SIG-M5 treated with dmso at 0.1 percent for 504 hours (cell line): ENCODE measurements around the gene HOXC6.

Experiments used
- DNase-seq: peaks from one replicate; lab custom pipeline; 2025; ENCODE audit not compliant: unreplicated experiment; lab: John Stamatoyannopoulos, UW

Gene HOXC6

DNA sequence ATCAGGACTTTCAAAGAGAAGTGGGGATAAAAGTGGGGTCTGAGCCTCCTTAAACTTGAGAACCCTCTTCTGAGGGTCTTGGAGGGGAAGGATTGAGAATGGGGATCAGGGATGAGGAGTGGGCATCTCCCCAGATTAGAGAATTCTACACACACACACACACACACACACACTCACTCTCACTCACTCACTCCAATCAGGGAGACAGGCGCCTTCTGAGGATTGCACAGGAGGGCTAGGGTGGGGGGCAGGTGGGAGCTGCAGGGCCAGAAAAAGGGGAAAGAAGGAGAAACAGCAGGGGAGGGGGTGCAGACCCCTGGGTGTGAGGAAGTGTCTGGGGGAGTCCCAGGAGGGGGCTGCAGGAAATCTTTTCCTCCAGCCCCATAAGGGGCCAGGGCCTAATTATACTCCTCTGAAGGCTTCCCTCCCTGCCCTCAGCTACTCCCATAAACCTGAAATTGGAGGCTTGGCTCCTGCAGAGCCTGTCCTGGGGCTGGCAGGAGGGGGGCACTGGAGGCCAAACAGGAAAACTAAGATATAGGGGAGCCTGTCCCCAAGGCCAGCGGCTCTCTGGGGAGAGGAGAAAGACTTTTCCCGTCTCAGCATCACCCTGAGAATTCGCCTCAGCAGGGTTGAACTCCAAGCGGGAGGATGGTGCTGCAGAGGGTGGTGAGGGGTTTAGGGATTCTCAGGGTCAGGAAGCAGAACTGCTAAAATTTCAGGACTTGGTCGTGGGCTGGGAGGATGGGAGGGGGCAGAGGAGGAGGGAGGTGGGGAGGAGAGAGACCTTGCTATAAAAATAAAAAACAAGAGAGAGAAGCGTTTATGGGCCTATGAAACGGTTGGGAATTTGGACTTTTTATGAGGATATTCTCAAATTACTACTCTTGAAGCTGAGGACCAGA is 26.7 kb upstream of the HOXC6 start:
- no peak for DNase-seq

- DNase-seq: no peak
These were observed 25.8 kb upstream of the HOXC6 start for GRCh38 chr12:54002278-54002914.

GRCh38 chr12:54002915-54003389 is 25.3 kb upstream of the HOXC6 start:
- DNase-seq: no peak

GRCh38 chr12:54003625-54004024 is 24.6 kb upstream of the HOXC6 start:
- no peak for DNase-seq

DNA sequence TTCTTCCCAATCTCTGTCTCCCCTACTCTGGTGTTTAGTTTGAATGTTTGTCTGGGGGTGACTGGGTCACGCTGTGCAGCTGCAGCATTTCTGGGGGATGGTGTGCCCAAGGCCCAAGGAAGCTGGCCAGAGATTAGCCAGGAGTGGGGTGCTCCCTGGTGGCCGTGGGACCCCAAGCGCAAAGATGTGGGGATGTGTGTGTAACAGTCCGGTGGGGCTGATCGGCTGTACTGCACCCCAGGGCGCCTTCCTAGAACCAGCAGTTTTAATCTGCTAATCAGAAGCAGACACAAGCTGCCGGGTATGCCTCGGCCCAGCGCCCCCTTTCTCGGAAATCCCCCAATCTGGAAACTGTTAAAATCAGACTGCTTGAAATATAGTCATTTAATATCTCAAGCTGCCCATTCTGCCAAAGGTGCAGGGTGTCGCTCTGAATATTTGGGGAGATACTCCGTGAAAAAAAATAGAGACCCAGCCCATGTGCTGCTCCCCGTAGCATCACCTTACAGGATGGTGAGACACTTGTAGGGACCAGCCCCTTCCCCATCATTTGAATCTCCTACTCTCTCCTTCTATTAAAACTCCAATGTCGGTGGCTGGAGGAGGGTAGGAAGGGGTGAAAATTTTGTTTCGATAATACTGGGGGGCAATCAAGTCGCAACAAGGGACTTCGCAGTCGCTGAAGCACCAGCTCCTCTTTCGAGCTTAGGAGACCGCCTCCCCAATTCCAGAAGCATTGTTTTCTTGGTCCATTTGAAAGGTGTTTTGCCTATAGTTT is 24.0 kb upstream of the HOXC6 start:
- no peak for DNase-seq

GRCh38 chr12:54004841-54005530 is 23.3 kb upstream of the HOXC6 start:
- DNase-seq: no peak

DNA sequence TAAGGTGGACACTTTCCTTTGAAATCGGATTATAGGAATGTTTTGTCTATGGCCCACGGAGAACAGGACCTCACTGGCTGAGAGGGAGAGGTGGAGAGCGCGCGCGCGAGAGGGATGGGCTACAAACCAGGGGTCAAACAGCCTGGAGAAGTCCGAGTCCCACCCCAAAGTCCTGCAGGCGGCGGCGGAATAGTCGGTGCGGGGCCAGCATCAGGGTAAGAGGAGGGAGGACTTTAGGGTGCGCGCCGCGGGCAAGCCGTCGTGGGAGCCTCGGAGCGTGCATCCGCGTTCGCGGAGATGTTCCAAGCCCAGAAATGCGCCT is 22.7 kb upstream of the HOXC6 start:
- DNase-seq: no peak

DNA sequence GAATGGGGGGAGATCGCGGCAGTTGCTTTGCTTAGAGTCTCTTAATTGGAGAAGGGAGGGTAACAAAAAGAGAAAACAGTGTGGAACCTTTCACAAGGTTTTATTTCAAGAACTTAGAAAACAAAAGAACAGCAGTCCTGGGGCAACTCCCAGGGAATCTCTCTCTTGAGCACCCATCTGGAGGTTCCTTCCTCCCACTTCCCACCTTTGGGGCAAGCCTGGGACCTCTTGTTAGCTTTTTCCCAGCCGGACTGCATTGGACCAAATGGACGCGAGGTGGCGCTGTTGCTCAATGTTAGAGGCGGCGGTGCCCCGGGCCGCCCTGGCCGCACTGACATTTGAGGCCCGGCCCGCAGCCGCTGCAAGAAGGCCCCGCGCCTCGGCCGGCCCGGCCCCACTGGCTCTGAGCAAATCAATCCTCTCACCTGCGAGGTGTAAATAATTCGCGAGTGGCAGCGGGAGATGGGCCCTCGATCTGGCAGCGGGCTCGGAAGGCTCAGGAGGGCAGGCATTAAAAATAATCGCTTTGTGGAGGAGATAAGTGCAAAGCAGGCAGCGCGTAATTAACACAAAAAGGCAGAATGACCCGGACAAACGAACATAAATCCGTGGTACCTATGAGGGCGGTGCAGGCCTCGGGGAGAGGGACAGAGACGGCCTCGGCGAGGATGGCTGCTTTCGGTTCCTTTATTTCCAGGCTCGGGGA is 22.2 kb upstream of the HOXC6 start:
- DNase-seq: peak; percentile 70

DNA sequence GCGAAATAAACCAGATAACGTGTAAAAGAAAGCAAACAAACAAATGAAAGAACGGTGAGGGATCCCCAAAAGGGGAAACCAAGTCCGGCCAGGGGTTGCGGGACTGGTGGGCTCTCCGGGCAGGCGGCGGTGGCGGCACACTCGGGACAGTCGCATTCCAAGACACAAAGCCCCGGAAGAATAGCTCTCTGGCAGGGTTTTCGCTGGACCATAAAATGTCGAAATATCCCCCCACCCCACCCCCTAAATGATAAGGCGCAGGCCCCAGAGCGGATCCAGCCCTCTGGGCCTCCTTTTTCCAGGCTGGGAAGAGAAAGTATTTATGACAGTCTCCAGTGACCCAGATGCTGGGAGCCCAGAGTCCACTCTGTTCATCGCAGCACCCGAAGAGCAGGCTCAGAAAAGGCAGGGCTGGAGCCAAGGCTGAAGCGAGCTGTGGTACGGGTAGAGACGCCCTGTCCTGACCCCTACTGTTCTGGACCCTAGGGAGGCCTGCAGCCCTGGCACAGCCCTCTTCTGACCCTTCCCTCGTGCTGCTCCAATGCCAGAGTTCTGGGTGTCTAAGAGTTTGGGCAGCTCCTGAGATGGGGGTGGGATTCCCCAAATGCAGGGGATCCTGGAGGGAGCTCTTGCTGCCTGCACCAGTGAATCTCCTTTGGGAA is 21.6 kb upstream of the HOXC6 start:
- DNase-seq: no peak

GRCh38 chr12:54007538-54008259 is 20.5 kb upstream of the HOXC6 start:
- DNase-seq: no peak

DNA sequence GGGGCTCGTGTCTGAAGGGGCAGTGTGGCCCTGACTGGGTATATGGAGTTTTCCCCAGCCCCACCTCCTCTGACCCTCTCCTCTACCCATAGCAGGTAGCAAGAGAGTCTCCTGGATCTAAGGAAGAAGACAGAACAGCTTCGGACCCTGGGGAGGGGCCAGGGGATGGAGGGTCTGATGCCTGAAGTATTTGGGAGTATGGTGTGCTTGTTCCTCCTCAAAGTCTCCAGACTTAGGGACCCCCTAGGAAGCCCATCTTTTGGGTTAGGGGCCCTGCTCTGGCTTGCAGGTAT is 20.0 kb upstream of the HOXC6 start:
- DNase-seq: no peak

- peak; percentile 31 for DNase-seq
These were observed 18.8 kb upstream of the HOXC6 start for GRCh38 chr12:54009171-54010052.

GRCh38 chr12:54010053-54010971 is 17.9 kb upstream of the HOXC6 start:
- DNase-seq: no peak

DNA sequence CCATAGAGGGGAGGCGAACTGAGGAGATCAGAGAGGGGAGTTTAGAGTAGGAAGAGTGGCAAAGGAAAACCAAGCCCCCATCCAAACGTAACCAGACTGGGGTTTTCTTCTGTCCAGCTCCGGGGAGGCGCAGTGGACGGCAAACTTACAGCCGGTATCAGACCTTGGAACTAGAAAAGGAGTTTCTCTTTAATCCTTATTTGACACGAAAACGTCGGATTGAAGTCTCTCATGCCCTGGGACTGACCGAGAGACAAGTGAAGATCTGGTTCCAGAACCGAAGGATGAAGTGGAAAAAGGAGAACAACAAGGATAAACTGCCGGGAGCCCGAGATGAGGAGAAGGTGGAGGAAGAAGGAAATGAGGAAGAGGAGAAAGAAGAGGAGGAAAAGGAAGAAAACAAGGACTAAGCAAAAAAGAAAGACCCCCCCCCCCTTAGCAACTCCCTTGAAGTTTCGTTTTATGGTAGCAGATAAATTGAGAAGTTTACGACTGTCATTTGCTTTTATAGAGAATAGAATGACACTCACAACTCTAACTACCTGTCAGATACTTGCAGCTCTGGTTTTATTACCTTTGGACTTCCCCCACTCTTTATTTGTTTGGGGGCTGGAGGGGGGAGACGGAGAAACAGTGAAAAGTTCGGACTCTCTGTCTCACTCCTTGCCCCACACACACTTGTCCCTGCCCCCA is 17.1 kb upstream of the HOXC6 start:
- DNase-seq: no peak

GRCh38 chr12:54011665-54012532 is 16.3 kb upstream of the HOXC6 start:
- no peak for DNase-seq
